NCI-H345 treated with DMSO at 0.1 percent for 48 hours (cell line): Measurements from ENCODE around the gene KIF26B.

Experiments
- DNase-seq: peaks from one replicate; lab custom pipeline; 2025; ENCODE audit not compliant: unreplicated experiment; lab: John Stamatoyannopoulos, UW

Gene KIF26B

DNA sequence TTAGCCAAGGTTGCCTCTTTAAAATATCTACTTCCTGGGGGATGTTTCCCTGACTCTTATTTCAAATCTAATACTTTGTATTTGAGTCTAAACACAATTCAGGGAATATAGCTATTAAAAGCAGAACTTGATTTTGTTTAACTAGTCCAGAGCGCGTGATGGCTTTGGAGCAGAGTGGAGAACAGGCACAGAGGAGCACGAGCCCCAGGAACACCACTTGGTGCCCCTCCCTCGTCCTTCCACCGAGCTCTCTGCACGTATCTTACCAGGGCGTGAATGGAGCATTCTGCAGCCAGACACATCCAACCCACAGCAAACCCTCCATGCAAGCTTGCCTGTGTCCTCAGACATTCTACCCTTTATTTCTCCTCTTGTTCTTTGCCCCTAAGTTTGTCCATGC is 14.1 kb downstream of the KIF26B start:
- DNase-seq: no peak

DNA sequence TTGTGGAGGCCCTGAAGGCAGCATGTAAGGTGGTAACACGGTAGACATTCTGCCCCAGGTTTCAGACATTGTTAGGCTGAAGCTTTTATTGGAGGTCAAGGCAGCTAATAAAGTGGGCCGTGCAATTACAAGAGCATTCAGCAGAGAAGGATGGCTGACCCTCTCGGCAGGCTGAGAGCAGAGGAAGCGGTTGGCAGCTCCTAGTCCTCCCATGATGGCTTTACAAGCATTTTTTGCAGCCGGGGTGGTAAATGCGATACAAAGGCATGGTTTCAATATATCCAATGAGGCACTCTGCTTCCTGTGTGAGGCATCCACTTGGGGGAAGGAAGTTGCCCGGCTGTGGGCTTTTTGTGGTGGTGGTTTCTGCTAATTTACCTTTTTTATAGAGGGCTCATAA is 14.6 kb downstream of the KIF26B start:
- DNase-seq: no peak

DNA sequence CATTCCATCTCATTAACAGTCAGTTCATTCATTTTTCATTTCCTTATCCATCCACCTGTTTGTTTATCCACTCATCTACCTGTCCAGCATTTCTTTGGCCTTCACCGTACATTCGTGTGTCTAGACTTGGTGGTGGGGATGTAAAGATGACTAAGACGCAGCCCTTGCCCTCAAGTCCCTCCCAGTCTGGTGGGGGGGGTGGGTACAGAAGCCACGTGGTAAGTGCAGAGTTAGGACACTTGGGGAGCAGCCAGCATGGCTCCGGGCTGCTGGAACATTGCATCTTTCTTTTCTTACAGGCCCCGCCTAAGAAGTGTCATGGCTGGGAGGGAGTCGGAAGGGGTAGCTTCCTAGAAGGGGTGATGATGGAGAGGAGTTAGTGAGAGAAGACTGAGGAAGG is 17.2 kb downstream of the KIF26B start:
- DNase-seq: no peak

GRCh38 chr1:245172829-245173228 is 18.0 kb downstream of the KIF26B start:
- DNase-seq: no peak

- DNase-seq: no peak
These were observed 18.8 kb downstream of the KIF26B start for GRCh38 chr1:245173446-245174211.

DNA sequence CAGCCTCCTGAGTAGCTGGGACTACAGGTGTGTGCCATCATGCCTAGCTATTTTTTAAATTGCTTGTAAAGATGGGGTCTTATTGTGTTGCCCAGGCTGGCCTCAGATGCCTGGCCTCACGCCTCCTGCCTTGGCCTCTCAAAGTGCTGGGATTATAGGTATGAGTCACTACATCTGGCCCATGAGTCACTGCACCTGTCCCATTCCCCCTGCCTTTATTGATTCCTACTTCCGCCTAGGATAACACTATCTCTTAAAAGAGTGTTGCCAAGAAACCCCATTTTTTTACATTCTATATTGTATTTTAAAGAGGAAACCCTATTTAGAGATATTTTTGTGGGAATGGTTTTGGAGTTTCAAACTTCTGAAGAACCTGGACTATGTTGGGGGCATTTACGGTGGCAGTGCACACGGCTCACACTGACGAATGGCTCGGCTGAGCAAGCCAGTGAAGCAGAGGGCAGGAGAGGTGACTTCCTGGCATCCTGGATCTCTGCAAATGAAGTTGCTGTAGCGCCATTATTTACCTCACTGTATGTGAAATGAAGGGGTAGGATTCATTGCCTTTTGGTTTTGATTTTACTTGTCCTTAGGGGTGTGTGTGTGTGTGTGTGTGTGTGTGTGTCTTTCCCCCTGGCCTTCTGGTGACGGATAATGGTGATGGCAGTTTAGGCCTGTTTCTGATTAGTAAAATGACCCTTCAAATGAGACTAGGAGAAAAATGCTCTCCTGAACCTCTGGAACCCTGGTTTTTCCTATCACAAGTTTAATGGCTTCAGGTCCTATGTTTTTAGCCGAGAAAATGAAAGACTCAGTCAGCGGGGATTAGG is 22.5 kb downstream of the KIF26B start:
- no peak for DNase-seq

- DNase-seq: no peak
These were observed 24.9 kb downstream of the KIF26B start for GRCh38 chr1:245179706-245180105.

DNA sequence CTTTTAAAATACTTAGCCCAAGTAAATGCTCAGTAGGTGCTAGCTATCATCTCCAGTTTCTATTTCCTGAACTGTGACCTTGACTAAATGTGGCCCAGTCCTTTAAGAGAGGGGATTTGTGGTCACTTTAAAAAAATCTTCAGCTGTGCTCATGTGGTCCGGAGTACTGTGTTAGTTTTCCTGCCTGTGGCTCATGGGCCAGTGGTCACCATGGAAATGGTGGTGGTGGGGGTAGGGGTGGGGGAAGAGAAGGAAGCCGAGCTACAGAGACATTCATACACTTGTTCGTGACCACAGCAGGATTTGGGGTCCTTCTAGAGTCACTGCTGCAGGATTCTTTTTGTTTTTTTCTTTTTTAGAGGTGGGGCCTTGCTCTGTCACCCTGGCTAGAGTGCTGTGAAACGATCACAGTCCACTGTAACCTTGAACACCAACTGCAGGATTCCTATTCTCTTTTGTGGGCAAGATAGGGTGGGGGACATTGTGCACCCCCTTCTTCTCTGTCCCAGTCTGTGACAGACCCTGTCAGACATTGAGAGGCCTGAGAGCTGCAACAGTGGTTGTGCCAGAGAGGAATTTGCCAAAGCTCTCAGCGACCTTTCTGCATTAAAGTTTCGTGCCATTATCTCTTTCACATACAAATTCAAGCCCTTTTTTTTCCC is 25.8 kb downstream of the KIF26B start:
- DNase-seq: no peak

- DNase-seq: no peak
These were observed 26.4 kb downstream of the KIF26B start for GRCh38 chr1:245181158-245181517.

GRCh38 chr1:245182028-245182427 is 27.2 kb downstream of the KIF26B start:
- no peak for DNase-seq

- no peak for DNase-seq
These were observed 28.6 kb downstream of the KIF26B start for GRCh38 chr1:245183429-245183828.

DNA sequence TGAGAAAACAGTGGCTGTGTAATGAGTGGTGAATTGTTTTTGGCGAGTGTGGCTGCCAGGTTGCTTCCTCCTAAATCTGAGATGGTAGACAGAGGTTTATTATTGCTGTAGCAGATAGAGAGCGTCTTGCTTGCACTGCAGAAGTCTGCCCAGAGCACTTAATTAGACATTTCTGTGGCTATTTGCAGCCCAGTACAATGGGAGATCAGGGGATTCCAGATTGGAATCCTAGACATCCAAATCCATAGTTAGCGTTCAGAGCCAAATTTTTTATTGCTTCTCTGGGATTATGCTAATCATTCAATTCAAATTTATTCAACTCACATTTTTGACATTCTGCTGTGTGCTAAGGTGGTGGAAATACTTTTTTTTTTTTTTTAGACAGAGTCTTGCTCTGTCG is 30.0 kb downstream of the KIF26B start:
- DNase-seq: no peak

DNA sequence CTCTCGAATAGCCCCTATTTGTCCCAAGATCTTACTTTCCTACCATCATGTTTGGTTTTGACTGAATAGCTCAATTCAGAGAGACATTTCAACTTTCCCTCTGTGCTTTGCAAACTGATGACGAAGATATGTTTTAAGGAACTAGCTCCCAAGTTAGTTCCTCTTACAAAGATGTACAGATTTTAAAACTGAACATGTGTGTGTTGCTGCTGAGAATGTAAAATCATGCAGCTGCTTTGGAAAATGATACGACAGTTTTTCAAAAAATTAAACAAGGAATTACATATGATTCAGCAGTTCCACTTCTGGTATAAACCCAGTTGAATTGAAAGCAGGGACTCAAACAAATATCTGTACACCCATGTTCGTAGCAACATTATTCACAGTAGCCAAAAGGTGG is 33.6 kb downstream of the KIF26B start:
- DNase-seq: no peak

GRCh38 chr1:245195398-245195797 is 40.6 kb downstream of the KIF26B start:
- DNase-seq: no peak

DNA sequence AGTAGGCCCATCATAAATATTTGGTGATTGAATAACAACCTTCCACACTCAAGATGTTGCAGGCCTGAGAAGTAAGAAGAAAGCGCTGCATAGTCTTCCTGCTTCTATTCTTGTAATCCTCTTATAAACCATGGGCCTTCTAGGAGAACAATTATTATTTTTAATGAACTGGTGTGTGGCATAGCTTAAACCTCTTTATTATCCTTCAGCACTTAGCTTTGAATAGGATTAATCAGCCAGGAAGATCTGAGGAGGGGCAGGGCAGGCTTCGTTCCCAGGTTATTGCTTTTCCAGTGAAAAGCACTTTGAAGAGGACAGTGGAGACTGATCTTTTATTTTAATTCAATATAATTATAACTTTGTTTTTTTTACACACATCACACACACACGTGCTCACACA is 42.3 kb downstream of the KIF26B start:
- no peak for DNase-seq

- DNase-seq: no peak
These were observed 43.2 kb downstream of the KIF26B start for GRCh38 chr1:245197911-245198379.

DNA sequence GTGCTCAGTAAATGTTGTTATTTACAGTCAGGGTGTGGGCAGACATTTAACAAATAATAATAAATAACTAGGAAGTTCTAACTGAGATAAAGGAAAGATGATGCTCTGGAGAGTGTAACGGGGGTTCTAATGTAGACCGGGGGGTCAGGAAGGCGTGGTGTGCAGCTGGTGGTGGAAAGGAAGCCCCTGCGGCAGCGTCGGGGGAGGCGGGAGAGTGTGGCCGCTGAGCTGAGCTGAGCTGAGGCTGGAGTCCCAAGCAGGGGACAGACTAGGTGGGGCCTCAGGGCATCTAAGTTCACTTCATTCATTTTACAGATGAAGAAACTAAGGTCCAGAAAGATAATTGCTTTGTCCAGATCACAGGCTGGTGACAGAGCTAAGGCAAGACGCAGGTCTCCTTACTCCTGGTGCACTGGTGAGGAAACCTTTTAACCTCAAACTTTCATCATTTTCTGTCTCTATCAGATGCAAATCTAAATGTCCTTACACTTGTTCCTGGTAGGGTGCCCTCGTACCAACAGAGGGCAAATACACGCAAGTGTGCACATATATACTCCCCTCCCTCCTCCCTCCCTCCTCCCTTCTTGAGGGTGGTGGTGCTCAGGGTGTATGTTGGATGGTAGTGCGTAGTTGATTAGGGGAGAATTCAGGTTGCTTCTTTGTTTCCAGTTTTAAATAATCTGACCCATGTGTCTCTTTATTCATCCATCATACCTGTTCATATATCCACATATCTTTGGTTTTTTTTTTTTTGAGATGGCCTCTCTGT is 44.1 kb downstream of the KIF26B start:
- DNase-seq: no peak

- DNase-seq: no peak
These were observed 45.4 kb downstream of the KIF26B start for GRCh38 chr1:245200146-245200545.

DNA sequence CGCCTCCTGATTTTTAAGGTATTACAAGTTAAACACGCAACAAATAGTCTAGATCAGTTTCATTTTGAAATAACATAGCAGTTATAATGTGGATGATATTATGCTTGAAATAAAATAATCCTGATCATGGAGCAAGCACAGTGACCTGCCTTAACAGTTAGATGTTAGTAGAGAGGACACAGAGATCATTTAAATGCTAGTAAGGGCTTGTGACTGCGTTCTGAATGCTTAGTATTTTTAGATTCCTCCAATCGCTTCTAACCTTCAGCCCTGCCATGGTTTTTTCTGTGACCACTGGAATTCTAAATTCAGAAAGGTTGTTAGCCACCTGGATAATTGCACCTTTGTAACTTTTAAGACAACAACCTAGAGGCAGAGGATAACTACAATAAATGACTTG is 46.4 kb downstream of the KIF26B start:
- DNase-seq: no peak

DNA sequence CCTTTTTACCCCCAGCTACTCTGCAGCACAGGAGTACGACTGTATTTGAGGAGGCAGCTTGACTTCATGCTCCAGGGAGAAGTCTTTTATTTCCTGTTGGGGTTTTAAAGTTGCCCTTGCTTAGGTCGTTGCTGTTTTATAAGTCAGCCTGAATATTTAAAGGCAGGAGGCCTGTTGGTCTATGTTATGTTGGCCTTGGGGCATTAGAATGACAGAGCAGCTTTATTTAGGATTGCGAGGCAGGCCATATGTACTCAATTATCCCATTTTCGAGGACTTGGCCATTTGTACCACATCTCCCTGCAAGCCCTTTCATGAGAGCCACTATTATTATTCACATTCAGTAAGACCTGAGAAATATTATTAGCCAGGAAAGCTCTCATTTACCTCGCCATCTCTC is 47.0 kb downstream of the KIF26B start:
- DNase-seq: no peak

DNA sequence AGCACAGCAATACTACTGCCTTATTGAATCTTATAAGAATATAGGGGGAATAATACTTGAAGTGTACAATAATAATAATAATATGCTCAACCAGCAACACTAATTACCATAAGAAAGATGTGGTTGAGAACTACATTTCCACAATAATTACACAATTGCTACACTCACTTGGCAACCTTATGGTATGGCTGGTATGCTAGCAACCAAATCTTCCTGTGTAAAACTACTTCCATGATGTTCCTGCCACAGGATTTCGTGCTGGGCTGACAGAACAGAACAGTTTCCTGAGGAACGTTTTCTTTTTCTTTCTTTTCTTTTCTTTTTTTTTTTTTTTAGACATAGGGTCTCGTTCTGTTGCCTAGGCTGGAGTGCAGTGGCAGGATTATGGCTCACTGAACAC is 50.6 kb downstream of the KIF26B start:
- DNase-seq: no peak
